RWPE1 (cell line): ENCODE data around the gene GCSAM.

ENCODE experiments used
- CTCF ChIA-PET: fragments of 350-600 bp; sonication (Branson Sonifier 250); formaldehyde crosslinking; extraction: SDS; loops from one replicate; lab custom pipeline; 2021; lab: Yijun Ruan, JAX
- POLR2A ChIA-PET: fragments of 400-600 bp; formaldehyde crosslinking; extraction: SDS; loops from one replicate; lab custom pipeline; 2020; ENCODE audit warnings: antibody characterized with exemption; ENCODE audit not compliant: low non-redundant PET; lab: Yijun Ruan, JAX
- DNase-seq: peaks from one replicate; pipeline ENCODE4 v3.0.0; 2012; ENCODE audit warnings: low spot score
- H3K27ac ChIP-seq: fragments of 450-650 bp; 2 replicates; pipeline ENCODE4 v1.5.1; 2017
- CTCF ChIP-seq: fragments of 450-650 bp; conservative IDR thresholded peaks from 2 replicates; pipeline ENCODE4 v1.5.1; 2017; ENCODE audit warnings: low read depth, mild to moderate bottlenecking

The GCSAM gene

GRCh38 chr3:112095731-112096130 lies 37.3 kb downstream of the GCSAM start:
- DNase-seq, result no peak
- no peak for TF ChIP-seq CTCF
- ChIA-PET CTCF (interaction anchor here (0.7 kb wide), 1 partner anchor 397 kb away, joined by 3 read pairs; no protein-coding TSS in a partner anchor), POLR2A (interaction anchor here (0.6 kb wide), 1 partner anchor 16 kb away, joined by 4 read pairs; no protein-coding TSS in a partner anchor)
- no peak overlapping the region for H3K27ac ChIP-seq

GRCh38 chr3:112093180-112093522 lies 39.9 kb downstream of the GCSAM start:
- POLR2A ChIA-PET, result no interaction called here
- DNase-seq, result no peak
- H3K27ac ChIP-seq, result no peak overlapping the region
- TF ChIP-seq CTCF, result no peak
- CTCF ChIA-PET, result interaction anchor here (0.5 kb wide), 1 partner anchor 43 kb away, joined by 3 read pairs; no protein-coding TSS in a partner anchor

GRCh38 chr3:112092496-112093179 lies 40.4 kb downstream of the GCSAM start:
- no peak for DNase-seq
- POLR2A ChIA-PET, result no interaction called here
- TF ChIP-seq CTCF, result no peak
- no peak overlapping the region for H3K27ac ChIP-seq
- CTCF ChIA-PET, result interaction anchor here (0.5 kb wide), 1 partner anchor 42 kb away, joined by 3 read pairs; no protein-coding TSS in a partner anchor

GRCh38 chr3:112090887-112091586 lies 42.0 kb downstream of the GCSAM start:
- POLR2A ChIA-PET, result no interaction called here

GRCh38 chr3:112089956-112090886 lies 42.8 kb downstream of the GCSAM start:
- POLR2A ChIA-PET, result interaction anchor here (0.6 kb wide), 3 partner anchors 13 to 121 kb away, joined by 4 to 9 read pairs (median 6); no protein-coding TSS in a partner anchor
- no peak for DNase-seq
- CTCF ChIA-PET, result no interaction called here
- no peak overlapping the region for H3K27ac ChIP-seq
- TF ChIP-seq CTCF, result no peak

More at GRCh38 chr3:112090887-112091586, 42.0 kb downstream of the GCSAM start:
- H3K27ac ChIP-seq, result no peak overlapping the region
- CTCF ChIA-PET, result interaction anchor here (0.9 kb wide), 1 partner anchor 374 kb away, joined by 5 read pairs; no protein-coding TSS in a partner anchor
- no peak for DNase-seq
- TF ChIP-seq CTCF, result no peak

GRCh38 chr3:112088944-112089343 lies 44.1 kb downstream of the GCSAM start:
- no peak overlapping the region for H3K27ac ChIP-seq
- ChIA-PET CTCF (no interaction called here), POLR2A (no interaction called here)
- TF ChIP-seq CTCF, result no peak
- DNase-seq, result no peak
